Measurements from ENCODE around the gene PPP2R3C. TPM values are rescaled to one million over a fixed set of nuclear protein-coding genes. Genes with fewer than 3 reads are reported as not detected.
A peak's percentile ranks its signal among the peaks of the same experiment; 100 is the strongest.

PPP2R3C gene
- total and polyA plus RNA-seq, 2 of the 13 experiments (the other 11 are each of a cell fraction or from before 2014, with no cell fraction given): 63.4 to 102 TPM

- TF ChIP-seq ZNF605 (CRISPR knock-in tag; IDR thresholded peaks at IDR 0.05) (no peak), ZNF30 (CRISPR knock-in tag; IDR thresholded peaks at IDR 0.05) (no peak), MLXIP (CRISPR knock-in tag; IDR thresholded peaks at IDR 0.05; ENCODE audit: borderline replicate concordance) (peak; percentile 1; the same call in 1 of the 2 replicates), TBX3 (IDR thresholded peaks at IDR 0.05; ENCODE audit: borderline replicate concordance) (0 out of 2 replicates have a peak, but pooled peaks have one; percentile 0), GFI1 (CRISPR knock-in tag; IDR thresholded peaks at IDR 0.05; ENCODE audit: borderline replicate concordance) (no peak), ZNF878 (CRISPR knock-in tag; IDR thresholded peaks at IDR 0.05) (no peak), REPIN1 (CRISPR knock-in tag; IDR thresholded peaks at IDR 0.05; ENCODE audit: borderline replicate concordance, low read depth) (no peak), CAMTA2 (CRISPR knock-in tag; IDR thresholded peaks at IDR 0.05; ENCODE audit: borderline replicate concordance) (no peak), JDP2 (CRISPR knock-in tag; IDR thresholded peaks at IDR 0.05; ENCODE audit: borderline replicate concordance) (no peak), GRHL1 (CRISPR knock-in tag; conservative IDR thresholded peaks at IDR 0.05) (no peak), ELF3 (CRISPR knock-in tag; IDR thresholded peaks at IDR 0.05) (no peak), ZNF589 (CRISPR knock-in tag; conservative IDR thresholded peaks at IDR 0.05) (no peak)
- TF ChIP-seq, protein P1, sequence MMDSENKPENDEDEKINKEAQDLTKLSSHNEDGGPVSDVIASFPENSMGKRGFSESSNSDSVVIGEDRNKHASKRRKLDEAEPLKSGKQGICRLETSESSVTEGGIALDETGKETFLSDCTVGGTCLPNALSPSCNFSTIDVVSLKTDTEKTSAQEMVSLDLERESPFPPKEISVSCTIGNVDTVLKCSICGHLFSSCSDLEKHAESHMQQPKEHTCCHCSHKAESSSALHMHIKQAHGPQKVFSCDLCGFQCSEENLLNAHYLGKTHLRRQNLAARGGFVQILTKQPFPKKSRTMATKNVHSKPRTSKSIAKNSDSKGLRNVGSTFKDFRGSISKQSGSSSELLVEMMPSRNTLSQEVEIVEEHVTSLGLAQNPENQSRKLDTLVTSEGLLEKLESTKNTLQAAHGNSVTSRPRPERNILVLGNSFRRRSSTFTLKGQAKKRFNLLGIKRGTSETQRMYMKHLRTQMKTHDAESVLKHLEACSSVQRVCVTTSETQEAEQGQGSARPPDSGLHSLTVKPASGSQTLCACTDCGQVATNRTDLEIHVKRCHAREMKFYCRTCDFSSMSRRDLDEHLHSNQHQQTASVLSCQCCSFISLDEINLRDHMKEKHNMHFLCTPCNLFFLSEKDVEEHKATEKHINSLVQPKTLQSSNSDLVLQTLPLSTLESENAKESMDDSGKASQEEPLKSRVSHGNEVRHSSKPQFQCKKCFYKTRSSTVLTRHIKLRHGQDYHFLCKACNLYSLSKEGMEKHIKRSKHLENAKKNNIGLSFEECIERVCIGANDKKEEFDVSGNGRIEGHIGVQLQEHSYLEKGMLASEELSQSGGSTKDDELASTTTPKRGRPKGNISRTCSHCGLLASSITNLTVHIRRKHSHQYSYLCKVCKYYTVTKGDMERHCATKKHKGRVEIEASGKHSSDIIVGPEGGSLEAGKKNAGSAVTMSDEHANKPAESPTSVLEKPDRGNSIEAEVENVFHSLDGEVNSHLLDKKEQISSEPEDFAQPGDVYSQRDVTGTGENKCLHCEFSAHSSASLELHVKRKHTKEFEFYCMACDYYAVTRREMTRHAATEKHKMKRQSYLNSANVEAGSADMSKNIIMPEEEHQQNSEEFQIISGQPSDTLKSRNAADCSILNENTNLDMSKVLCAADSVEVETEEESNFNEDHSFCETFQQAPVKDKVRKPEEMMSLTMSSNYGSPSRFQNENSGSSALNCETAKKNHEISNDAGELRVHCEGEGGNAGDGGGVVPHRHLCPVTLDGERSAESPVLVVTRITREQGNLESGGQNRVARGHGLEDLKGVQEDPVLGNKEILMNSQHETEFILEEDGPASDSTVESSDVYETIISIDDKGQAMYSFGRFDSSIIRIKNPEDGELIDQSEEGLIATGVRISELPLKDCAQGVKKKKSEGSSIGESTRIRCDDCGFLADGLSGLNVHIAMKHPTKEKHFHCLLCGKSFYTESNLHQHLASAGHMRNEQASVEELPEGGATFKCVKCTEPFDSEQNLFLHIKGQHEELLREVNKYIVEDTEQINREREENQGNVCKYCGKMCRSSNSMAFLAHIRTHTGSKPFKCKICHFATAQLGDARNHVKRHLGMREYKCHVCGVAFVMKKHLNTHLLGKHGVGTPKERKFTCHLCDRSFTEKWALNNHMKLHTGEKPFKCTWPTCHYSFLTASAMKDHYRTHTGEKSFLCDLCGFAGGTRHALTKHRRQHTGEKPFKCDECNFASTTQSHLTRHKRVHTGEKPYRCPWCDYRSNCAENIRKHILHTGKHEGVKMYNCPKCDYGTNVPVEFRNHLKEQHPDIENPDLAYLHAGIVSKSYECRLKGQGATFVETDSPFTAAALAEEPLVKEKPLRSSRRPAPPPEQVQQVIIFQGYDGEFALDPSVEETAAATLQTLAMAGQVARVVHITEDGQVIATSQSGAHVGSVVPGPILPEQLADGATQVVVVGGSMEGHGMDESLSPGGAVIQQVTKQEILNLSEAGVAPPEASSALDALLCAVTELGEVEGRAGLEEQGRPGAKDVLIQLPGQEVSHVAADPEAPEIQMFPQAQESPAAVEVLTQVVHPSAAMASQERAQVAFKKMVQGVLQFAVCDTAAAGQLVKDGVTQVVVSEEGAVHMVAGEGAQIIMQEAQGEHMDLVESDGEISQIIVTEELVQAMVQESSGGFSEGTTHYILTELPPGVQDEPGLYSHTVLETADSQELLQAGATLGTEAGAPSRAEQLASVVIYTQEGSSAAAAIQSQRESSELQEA (CRISPR knock-in tag; IDR thresholded peaks at IDR 0.05; ENCODE audit: not compliant biosample characterization): no peak
Measured at GRCh38 chr14:35121026-35121886, 534 bp downstream of the PPP2R3C start (continued).
